ENCODE data around the gene ROCK2.

DNA sequence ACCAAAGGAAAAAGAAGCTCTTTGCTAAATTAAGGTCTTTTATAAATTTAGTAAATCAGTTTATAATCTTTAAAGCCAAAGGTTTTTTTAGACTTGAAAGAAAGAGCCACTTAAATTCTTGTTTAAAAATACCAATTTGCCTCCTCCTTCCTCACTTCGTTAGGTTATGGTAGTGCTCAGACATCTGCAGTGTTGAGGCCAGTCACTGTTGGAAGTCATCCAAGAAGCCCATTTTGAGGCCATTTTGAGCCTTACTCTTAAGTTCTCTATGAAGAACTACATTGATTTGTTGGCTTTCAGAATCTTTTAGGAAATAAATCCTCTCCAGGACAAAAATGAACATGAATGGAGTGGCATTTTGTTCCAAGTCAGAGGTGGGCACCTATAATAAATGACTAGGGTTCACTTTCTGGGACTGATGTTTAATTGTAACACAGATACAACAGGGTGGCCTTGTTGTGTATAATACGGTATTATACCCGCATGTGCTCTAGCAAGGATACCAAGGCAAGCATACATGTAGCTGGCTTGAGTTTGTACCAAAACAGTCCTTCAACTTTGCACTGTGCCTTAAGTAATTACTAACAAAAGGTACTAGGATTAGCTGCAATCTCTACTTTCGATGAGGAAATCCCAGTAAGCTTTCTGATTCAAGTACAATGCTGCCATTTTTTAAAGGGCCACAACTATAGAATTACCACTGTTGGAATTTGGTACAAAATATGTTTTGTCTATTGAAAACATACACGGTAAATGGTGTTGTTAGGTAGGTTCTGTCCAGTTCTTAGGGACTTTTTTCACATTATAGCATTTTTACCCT, 166.4 kb downstream of the ROCK2 start:
- no peak for TF ChIP-seq POLR2A (IDR thresholded peaks at IDR 0.05)
- TF ChIP-seq, protein P1, sequence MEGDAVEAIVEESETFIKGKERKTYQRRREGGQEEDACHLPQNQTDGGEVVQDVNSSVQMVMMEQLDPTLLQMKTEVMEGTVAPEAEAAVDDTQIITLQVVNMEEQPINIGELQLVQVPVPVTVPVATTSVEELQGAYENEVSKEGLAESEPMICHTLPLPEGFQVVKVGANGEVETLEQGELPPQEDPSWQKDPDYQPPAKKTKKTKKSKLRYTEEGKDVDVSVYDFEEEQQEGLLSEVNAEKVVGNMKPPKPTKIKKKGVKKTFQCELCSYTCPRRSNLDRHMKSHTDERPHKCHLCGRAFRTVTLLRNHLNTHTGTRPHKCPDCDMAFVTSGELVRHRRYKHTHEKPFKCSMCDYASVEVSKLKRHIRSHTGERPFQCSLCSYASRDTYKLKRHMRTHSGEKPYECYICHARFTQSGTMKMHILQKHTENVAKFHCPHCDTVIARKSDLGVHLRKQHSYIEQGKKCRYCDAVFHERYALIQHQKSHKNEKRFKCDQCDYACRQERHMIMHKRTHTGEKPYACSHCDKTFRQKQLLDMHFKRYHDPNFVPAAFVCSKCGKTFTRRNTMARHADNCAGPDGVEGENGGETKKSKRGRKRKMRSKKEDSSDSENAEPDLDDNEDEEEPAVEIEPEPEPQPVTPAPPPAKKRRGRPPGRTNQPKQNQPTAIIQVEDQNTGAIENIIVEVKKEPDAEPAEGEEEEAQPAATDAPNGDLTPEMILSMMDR (IDR thresholded peaks at IDR 0.05), result no peak
- no peak for TF ChIP-seq EP300 (IDR thresholded peaks at IDR 0.05)
